ENCODE results near the gene PLXDC2.
"Not testable (repeated sequence)": the region's sequence is repeated elsewhere in the genome, so short reads cannot be mapped to it uniquely, and the experiment has no call there.

Gene PLXDC2

GRCh38 chr10:19986591-19986990 lies 170.4 kb downstream of the PLXDC2 start:
- DNase-seq: no peak

GRCh38 chr10:19987931-19988330 lies 171.7 kb downstream of the PLXDC2 start:
- no peak for DNase-seq

GRCh38 chr10:19993714-19994315 lies 177.6 kb downstream of the PLXDC2 start:
- DNase-seq: no peak

GRCh38 chr10:19998482-19998881 lies 182.2 kb downstream of the PLXDC2 start:
- no peak for DNase-seq

GRCh38 chr10:19999431-19999830 lies 183.2 kb downstream of the PLXDC2 start:
- no peak for DNase-seq

DNA sequence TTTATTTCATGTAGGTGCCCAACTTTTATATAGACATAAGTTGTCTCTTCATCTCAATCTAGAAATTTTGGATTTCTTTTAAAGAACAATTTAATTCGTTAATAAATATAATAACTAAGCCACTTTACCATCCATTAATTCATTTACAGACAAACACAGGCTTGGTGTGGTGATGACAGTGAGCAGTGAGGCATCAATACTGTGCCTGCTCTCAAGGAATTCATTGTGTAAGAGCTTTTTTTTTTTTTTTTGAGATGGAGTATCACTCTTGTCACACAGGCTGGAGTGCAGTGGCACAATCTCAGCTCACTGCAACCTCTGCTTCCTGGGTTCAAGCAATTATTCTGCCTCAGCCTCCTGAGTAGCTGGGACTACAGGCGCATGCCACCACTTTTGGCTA lies 185.8 kb downstream of the PLXDC2 start:
- DNase-seq: not testable (repeated sequence)

DNA sequence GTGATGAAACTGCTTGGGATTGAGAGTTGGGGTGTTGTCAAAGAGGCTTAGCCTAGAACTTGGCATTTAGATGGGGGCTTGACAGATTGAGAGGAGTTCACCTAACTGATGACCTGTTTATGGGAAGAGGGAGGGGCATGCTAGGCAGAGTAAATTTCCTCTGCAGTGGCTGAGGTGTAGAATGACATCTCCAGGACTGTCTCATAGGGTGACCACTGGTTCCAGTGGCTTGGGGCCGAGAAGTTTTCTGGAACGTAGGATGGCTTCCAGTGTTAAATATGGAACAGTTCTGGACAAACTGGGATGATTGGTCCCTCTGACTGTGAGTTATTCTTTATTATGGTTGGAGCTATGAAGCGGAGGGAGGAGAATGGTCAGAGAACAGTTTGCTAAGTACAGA lies 186.4 kb downstream of the PLXDC2 start:
- DNase-seq: no peak

DNA sequence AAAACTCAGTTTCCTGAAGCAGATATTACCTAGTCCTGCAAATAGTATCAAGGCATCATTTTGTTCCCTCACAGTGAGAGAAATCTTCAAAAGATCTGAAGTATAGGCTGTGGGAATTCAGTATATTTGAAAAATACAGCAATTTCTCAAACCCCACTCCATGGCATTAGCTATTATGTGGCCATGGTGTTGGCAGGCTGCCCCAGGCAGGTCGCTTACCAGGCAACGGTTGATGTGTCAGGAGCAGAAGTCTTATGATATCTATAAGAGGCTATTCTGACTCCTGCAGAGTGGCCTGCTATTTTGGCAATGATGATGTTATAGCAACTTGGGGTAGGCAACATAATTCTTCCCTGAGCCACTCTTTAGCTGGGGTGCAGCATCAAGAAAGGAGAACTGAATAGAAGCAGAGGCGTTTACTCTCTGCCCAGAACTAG lies 187.9 kb downstream of the PLXDC2 start:
- peak; percentile 8 for DNase-seq

- DNase-seq: no peak
Observed at GRCh38 chr10:20005638-20006037, 189.4 kb downstream of the PLXDC2 start.

DNA sequence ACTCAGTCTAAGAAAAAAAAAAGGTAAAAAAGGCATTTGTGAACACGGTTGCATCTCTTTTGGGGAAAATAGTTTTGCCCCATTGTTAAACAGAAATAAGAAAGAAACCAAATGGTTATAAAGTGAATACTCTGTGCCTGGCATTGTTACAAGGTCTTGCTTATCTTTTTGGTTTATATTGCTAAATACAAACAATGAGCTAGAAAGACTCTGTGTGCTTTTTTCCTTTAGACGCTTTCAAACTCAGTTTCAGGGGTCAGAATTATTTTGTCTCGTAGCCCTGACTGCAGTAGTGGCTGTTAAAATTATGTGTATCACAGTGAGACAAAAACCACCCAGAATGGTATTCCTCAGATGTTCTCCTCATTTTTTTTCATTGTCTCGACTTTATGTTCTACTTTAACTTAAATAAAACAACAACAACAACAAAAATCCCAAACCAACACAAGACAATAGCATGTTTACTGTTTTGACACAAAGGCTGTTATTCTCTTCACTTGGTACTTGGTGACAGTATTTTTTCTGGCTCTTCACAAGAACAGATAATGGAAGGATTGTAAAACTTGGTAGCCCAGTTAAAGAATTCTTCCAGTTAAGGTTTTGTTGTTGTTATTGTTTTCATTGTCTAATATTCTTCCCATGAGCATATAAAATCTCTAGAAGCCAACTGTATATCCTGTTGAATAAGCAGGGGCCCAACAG lies 190.1 kb downstream of the PLXDC2 start:
- no peak for DNase-seq

- DNase-seq: no peak
Observed at GRCh38 chr10:20007426-20007825, 191.2 kb downstream of the PLXDC2 start.

GRCh38 chr10:20013991-20014750 lies 197.9 kb downstream of the PLXDC2 start:
- no peak for DNase-seq

DNA sequence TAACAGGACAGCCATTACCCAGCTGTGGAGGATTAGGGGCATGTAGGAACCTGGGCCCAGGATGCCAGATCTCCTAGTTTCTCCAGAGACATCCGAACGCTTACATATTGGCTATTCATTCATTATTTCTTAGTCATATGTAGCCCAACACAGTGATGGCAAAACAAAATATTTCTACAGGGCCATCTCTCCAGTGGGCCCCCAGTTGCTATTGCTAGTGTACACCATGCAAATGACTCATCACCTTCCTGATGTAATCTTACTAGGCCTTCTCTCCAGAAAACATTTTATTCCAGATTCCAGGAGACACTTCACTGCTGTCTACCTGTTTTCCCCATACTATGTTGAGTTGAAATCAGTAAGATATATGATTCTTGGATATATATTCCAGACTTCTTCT lies 201.7 kb downstream of the PLXDC2 start:
- DNase-seq: no peak

DNA sequence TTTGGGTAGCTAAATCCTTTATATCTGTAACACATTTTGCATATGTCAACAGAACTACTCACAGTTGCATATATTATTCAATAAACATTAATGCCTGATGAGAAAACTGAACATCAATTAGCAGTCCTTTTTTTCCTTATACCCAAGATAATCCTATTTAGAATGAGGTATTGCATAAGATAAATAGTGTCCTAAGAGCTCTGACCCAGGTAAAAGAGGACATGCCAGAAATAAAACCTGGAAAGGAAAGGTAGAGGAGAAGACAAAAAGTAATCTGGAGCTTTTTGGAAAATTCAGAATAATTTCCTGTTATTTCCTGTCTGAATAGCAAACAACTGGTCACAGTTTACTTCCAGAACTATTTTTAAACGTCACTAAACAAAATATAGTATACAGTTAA lies 204.4 kb downstream of the PLXDC2 start:
- DNase-seq: no peak

DNA sequence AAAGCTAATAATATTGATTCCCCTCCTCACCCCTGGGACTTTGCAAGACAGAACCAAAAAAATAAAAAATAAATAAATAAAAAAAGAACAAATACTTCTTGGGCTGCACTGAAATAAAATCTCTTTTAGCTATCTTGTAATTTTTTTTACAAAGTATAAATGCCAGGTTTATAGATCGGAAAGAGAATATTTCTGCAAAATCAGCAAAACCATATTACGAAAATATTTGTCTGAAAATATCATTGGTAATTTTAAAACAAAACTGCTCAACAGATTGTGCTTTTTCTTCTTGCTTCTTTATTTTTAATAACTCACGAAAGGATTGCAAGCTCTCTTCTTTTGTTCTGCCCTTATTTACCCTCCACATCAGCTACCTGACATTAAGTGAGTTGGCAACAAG lies 213.3 kb downstream of the PLXDC2 start:
- DNase-seq: no peak

GRCh38 chr10:20033476-20033875 lies 217.2 kb downstream of the PLXDC2 start:
- DNase-seq: no peak

- DNase-seq: no peak
Observed at GRCh38 chr10:20034732-20035131, 218.5 kb downstream of the PLXDC2 start.

DNA sequence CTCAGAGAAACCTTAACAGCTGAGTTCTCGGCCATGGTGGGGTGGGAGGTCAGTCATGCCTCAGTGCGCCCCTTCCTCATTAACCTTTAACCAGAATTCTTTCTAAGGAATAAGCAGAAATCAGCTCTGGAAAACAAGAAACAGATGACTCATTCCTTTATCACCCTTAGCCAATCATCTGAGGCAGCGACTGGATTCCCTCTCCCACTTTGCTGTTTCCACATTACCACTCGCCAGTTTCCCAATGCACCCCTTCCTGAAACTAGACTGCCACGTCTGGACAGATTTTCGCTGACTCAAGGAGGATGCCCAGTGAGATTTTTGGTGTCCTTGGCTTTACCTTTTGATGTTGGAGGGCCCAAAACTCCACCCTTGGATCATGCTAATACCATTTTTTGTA lies 223.8 kb downstream of the PLXDC2 start:
- DNase-seq: no peak

DNA sequence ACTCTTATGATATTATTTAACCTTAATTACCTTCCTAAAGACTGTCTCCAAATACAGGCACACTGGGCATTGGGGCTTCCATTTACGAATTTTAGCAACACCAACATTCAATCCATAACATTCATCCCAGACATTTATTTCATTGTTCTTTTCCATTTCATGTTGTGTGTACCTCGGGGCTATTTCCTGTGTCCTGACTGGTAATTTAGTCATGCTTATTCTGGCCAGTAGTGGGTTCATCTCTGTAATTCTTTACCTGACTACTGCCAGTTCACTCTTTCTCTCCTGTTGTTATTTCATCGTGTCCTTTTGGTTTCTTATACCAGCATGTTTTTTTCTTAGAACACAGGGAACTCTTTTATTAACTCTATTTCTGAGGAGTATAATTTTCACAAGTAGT lies 225.7 kb downstream of the PLXDC2 start:
- DNase-seq: no peak

DNA sequence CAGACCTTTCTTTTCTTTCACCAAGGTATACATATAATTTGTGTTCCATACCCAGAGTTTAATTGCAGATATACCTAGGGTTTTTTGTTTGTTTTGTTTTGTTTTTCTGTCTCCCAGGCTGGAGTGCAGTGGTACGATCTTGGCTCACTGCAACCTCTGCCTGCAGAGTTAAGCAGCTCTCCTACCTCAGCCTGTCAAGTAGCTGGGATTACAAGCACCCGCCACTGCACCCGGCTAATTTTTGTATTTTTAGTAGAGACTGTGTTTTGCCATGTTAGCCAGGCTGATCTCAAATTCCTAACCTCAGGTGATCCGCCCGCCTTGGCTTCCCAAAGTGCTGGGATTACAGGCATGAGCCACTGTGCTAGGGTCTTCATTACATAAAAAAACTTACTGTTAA lies 228.9 kb downstream of the PLXDC2 start:
- not testable (repeated sequence) for DNase-seq

- no peak for DNase-seq
Observed at GRCh38 chr10:20048161-20048560, 231.9 kb downstream of the PLXDC2 start.

DNA sequence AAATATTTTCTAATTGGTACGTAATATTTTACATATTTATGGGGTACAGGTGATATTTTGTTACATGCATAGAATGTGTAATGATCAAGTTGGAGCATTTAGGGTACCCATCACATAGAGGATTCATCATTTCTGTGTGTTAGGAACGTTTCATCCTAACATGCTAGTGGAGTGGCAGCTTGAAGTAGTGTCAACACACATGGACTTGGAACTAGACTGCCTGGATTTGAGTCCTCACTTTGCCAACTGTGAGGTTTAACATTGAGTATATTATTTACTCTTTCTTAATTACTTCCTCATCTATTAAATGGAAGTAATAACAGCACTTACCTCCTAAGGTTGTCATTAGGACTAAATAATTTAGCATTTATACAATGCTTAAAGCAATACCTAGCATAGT lies 241.9 kb downstream of the PLXDC2 start:
- DNase-seq: no peak

- DNase-seq: no peak
Observed at GRCh38 chr10:20059084-20059835, 243.0 kb downstream of the PLXDC2 start.

All from CD4-positive, alpha-beta T cell treated with Interleukin-21 for 1 hour (primary cell).